Measurements from ENCODE around the gene ESRRB. TPM values are rescaled to one million over a fixed set of nuclear protein-coding genes. Genes with fewer than 3 reads are reported as not detected.
A peak's percentile ranks its signal among the peaks of the same experiment; 100 is the strongest.

ESRRB gene
- total and polyA plus RNA-seq, 8 donors = 0.58 to 4.6 (median 3.8) TPM; not detected in 2

- Histone ChIP-seq H3K27me3 (peaks cover 0 to 28% (median 7%) of the 10 kb centered on the region in 3 donors), H3K9me3 (no peaks in the 10 kb centered on the region), H3K4me3 (no peak overlapping the region), H3K4me1 (no peaks in the 10 kb centered on the region), H3K27ac (no peak overlapping the region), H3K36me3 (no peaks in the 10 kb centered on the region)
- no peak for TF ChIP-seq EP300 (IDR thresholded peaks at IDR 0.05)
- no peak for TF ChIP-seq POLR2AphosphoS5 (IDR thresholded peaks at IDR 0.05)
- no peak for TF ChIP-seq POLR2A (IDR thresholded peaks at IDR 0.05)
- TF ChIP-seq, protein P1, sequence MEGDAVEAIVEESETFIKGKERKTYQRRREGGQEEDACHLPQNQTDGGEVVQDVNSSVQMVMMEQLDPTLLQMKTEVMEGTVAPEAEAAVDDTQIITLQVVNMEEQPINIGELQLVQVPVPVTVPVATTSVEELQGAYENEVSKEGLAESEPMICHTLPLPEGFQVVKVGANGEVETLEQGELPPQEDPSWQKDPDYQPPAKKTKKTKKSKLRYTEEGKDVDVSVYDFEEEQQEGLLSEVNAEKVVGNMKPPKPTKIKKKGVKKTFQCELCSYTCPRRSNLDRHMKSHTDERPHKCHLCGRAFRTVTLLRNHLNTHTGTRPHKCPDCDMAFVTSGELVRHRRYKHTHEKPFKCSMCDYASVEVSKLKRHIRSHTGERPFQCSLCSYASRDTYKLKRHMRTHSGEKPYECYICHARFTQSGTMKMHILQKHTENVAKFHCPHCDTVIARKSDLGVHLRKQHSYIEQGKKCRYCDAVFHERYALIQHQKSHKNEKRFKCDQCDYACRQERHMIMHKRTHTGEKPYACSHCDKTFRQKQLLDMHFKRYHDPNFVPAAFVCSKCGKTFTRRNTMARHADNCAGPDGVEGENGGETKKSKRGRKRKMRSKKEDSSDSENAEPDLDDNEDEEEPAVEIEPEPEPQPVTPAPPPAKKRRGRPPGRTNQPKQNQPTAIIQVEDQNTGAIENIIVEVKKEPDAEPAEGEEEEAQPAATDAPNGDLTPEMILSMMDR (IDR thresholded peaks at IDR 0.05) = no peak
- peak in 1 of 2 donors; percentile 14 for DNase-seq
- 66 to 73% (median 67%) methylated on average over 17 to 19 of the region's 19 CpGs for WGBS, 5 donors
- intact Hi-C loops (cut with DNase I; ENCODE audit: low total_unique reads) = no loop called here
These were observed 20.8 kb downstream of the ESRRB start for GRCh38 chr14:76396714-76397187.

DNA sequence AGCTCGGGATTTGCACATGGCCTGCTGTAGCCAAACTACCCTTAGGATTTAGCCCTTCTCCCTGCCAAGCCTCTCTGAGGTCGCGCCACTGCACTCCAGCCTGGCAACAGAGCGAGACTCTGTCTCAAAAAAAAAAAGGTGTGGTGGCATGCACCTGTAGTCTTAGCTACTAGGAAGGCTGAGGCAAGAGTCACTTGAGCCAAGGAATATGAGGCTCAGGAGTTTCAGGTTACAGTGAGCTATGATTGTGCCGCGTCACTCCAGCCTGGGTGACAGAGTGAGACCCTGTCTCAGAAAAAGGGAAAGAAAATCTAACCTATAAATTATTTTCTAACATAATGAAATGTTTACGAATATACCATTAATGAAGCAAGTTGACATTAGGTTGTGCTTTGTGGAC is 29.7 kb downstream of the ESRRB start:
- Histone ChIP-seq H3K9me3 (no peaks in the 10 kb centered on the region), H3K27me3 (peaks cover 0 to 10% (median 5%) of the 10 kb centered on the region in 3 donors), H3K36me3 (no peaks in the 10 kb centered on the region), H3K4me1 (no peaks in the 10 kb centered on the region), H3K27ac (no peak overlapping the region), H3K4me3 (no peak overlapping the region)
- intact Hi-C loops (cut with DNase I; ENCODE audit: low total_unique reads) = no loop called here
- DNase-seq = no peak
- WGBS, 5 donors = 69 to 76% (median 73%) methylated on average over 7 of the region's 7 CpGs
- TF ChIP-seq, protein P1 (IDR thresholded peaks at IDR 0.05) = no peak
- TF ChIP-seq EP300 (IDR thresholded peaks at IDR 0.05) (no peak), POLR2AphosphoS5 (IDR thresholded peaks at IDR 0.05) (no peak), POLR2A (IDR thresholded peaks at IDR 0.05) (no peak)

GRCh38 chr14:76407449-76408150 is 31.7 kb downstream of the ESRRB start:
- Histone ChIP-seq H3K9me3 (no peaks in the 10 kb centered on the region), H3K27ac (no peak overlapping the region), H3K27me3 (peaks cover 0 to 16% (median 5%) of the 10 kb centered on the region in 3 donors), H3K4me3 (no peak overlapping the region), H3K36me3 (no peaks in the 10 kb centered on the region), H3K4me1 (no peaks in the 10 kb centered on the region)
- TF ChIP-seq POLR2A (IDR thresholded peaks at IDR 0.05) (no peak), POLR2AphosphoS5 (IDR thresholded peaks at IDR 0.05) (no peak), EP300 (IDR thresholded peaks at IDR 0.05) (no peak)
- TF ChIP-seq, protein P1 (IDR thresholded peaks at IDR 0.05) = no peak
- 58 to 67% (median 61%) methylated on average over 5 to 9 of the region's 9 CpGs for WGBS, 5 donors
- no peak for DNase-seq
- intact Hi-C loops (cut with DNase I; ENCODE audit: low total_unique reads) = no loop called here

DNA sequence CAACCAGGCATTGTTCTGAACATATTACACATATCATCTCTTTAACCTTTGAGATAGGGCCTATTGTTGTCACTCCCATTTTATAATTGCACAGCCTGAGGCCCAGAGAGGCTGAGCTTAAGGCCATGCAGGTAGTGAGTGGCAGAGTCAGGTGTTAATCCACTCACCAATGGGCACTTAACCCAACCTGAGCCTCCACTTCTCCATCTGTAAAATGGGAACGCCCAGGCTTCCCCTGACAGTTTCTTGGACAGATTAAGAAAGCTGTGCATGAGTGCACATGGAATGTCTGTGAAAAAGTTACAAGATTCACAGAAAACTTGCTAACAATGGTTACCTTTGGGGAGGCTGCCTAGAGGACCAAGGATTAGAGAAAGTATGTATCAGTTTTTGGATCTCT is 32.9 kb downstream of the ESRRB start:
- DNase-seq = no peak
- Histone ChIP-seq H3K9me3 (no peaks in the 10 kb centered on the region), H3K27me3 (peaks cover 0 to 29% (median 13%) of the 10 kb centered on the region in 3 donors), H3K4me3 (no peak overlapping the region), H3K4me1 (no peaks in the 10 kb centered on the region), H3K27ac (no peak overlapping the region), H3K36me3 (no peaks in the 10 kb centered on the region)
- WGBS, 5 donors = 81 to 100% (median 90%) methylated on average over 1 of the region's 1 CpG
- TF ChIP-seq POLR2AphosphoS5 (IDR thresholded peaks at IDR 0.05) (no peak), EP300 (IDR thresholded peaks at IDR 0.05) (no peak), POLR2A (IDR thresholded peaks at IDR 0.05) (no peak)
- TF ChIP-seq, protein P1 (IDR thresholded peaks at IDR 0.05) = no peak
- intact Hi-C loops (cut with DNase I; ENCODE audit: low total_unique reads) = no loop called here

Data from stomach (tissue), 9 donors.